AG04450 (cell line): ENCODE data around the gene DCDC2. TPM values are rescaled to one million over a fixed set of nuclear protein-coding genes. Genes with fewer than 3 reads are reported as not detected.

ENCODE experiments used
- CTCF ChIA-PET: fragments of 300-600, 350-600 bp; formaldehyde crosslinking; extraction: SDS; loops from one replicate; lab custom pipeline; 2022; ENCODE audit warnings: antibody characterized with exemption, inconsistent platforms; lab: Charles Lee
- POLR2A ChIA-PET: fragments of 350-600 bp; formaldehyde crosslinking; extraction: SDS; loops from one replicate; lab custom pipeline; 2021; ENCODE audit warnings: antibody characterized with exemption, inconsistent platforms; lab: Yijun Ruan, JAX
- DNase-seq: peaks from one replicate; pipeline ENCODE4 v3.0.0-alpha.2; 2011; ENCODE audit warnings: low read depth, low spot score
- H3K27ac ChIP-seq: one replicate; pipeline ENCODE4 v1.5.1; 2012; ENCODE audit warnings: low read depth, low read length, control low read depth
- H3K27me3 ChIP-seq: one replicate; pipeline ENCODE4 v1.6.0; 2012; ENCODE audit warnings: low read length; ENCODE audit not compliant: control insufficient read depth, insufficient read depth
- H3K4me3 ChIP-seq: 2 replicates; pipeline ENCODE4 v1.5.1; 2011; ENCODE audit warnings: mild to moderate bottlenecking, low read depth, low read length, control low read depth
- H3K9me3 ChIP-seq: 2 replicates; pipeline ENCODE4 v1.5.1; 2012; ENCODE audit warnings: low read length; ENCODE audit not compliant: control insufficient read depth, insufficient read depth
- polyA plus RNA-seq: library from polyadenylated mRNA; depleted of rRNA; stranded (reverse); fragments of >200 nt; gene quantifications from 2 replicates; pipeline ENCODE4 v1.2.3, GENCODE V29; 2011
- TF ChIP-seq, protein P1 (sequence below): IDR thresholded peaks from 2 replicates; pipeline ENCODE4 v1.5.1; 2011; ENCODE audit warnings: low read depth, low read length, control low read depth, inconsistent platforms

DCDC2 gene
- polyA plus RNA-seq, 1 experiment: 0.02 TPM

DNA sequence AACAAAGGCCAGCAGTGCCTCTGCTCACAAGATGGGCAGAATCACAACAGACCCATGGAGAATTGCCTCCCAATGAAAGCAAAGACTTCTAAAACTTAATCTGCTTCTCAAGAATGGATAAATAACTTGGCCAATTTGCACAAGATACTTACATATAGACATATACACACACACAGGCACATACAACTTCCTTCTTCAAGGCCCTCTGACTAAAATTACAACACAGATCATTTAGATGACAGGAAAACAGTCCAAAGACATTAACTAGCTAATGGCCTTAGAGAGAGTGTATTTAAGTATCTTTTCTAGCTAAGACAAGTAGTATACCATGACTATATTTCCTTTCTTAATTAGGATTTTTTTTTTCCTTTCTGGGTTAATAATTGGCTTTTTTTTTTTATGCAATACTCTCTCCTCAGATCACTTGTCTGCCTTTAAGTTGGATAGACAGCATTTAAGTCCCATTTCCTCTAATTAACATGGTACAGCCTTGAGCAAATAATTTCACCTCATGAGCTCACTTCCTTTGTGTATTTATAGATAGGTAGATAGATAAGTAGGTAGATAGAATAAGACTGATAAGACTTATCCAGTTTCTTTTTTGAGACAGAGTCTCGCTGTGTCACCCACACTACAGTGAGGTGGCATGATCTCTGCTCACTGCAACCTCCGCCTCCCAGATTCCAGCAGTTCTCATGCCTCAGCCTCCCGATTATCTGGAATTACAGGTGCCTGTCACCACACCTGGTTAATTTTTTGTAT lies 161.8 kb downstream of the DCDC2 start:
- TF ChIP-seq, protein P1, sequence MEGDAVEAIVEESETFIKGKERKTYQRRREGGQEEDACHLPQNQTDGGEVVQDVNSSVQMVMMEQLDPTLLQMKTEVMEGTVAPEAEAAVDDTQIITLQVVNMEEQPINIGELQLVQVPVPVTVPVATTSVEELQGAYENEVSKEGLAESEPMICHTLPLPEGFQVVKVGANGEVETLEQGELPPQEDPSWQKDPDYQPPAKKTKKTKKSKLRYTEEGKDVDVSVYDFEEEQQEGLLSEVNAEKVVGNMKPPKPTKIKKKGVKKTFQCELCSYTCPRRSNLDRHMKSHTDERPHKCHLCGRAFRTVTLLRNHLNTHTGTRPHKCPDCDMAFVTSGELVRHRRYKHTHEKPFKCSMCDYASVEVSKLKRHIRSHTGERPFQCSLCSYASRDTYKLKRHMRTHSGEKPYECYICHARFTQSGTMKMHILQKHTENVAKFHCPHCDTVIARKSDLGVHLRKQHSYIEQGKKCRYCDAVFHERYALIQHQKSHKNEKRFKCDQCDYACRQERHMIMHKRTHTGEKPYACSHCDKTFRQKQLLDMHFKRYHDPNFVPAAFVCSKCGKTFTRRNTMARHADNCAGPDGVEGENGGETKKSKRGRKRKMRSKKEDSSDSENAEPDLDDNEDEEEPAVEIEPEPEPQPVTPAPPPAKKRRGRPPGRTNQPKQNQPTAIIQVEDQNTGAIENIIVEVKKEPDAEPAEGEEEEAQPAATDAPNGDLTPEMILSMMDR: no peak
- no peak for DNase-seq
- Histone ChIP-seq H3K9me3 (no peaks in the 10 kb centered on the region), H3K27me3 (no peaks in the 10 kb centered on the region), H3K27ac (no peak overlapping the region), H3K4me3 (no peak overlapping the region)
- ChIA-PET POLR2A (no interaction called here), CTCF (no interaction called here)

DNA sequence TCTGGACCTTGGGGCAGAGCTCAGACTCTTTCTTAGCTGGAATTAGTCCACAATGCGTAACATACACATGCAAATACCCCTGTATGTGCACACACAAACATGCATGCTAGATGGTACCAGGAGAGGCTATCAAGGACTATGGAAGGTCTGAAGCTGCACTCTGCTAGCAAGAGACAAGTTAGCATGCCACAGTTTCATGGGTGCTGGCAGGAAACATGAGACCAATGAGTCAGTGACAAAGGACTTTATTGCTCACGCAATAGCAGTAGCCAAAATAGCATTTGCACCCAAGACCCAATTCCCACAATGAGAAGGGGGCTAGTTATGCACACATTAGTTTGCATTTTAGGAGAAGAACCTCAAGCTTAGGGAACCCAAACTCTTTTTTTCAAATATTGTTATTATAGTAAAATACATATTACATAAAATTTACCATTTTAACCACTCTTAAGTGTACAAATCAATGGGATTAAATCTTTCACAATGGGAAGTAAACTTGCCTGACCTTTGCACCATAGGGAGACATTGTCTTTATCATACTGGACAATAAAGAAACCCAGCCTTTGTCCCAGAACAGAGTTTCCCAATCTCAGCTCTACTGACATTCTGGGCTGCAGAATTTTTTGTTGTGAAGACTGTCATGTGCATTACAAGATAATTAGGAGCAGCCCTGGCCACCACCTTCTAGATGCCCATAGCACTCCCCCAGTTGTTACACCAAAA lies 162.7 kb downstream of the DCDC2 start:
- CTCF ChIA-PET: no interaction called here

DNA sequence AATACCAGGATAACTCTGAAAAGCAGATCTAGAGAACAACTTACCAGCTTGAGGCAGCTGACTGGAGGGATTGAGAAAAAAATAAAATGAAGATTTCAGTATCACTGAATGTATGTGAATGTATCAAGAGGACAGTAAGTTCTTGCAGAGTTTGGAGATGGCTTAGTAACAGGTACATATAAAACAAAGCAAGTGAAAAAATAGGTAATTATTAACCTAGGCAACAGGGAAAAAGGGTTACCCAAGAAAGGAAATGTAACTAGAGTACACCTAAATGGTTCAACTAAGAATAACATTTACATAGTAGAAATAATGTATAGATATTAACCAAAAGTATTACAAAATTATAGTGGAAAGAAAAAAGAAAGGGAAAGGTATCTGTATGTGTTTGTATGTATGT lies 164.5 kb downstream of the DCDC2 start:
- TF ChIP-seq, protein P1: no peak
- no peak for DNase-seq
- H3K27me3 ChIP-seq: no peaks in the 10 kb centered on the region
- H3K9me3 ChIP-seq: no peaks in the 10 kb centered on the region
- no peak overlapping the region for H3K4me3 ChIP-seq
- ChIA-PET POLR2A (no interaction called here), CTCF (no interaction called here)
- no peak overlapping the region for H3K27ac ChIP-seq

More for the DNA sequence above, 162.7 kb downstream of the DCDC2 start:
- H3K9me3 ChIP-seq: no peaks in the 10 kb centered on the region
- POLR2A ChIA-PET: no interaction called here
- TF ChIP-seq, protein P1: no peak
- H3K27me3 ChIP-seq: no peaks in the 10 kb centered on the region
- no peak overlapping the region for H3K4me3 ChIP-seq
- H3K27ac ChIP-seq: no peak overlapping the region
- no peak for DNase-seq

DNA sequence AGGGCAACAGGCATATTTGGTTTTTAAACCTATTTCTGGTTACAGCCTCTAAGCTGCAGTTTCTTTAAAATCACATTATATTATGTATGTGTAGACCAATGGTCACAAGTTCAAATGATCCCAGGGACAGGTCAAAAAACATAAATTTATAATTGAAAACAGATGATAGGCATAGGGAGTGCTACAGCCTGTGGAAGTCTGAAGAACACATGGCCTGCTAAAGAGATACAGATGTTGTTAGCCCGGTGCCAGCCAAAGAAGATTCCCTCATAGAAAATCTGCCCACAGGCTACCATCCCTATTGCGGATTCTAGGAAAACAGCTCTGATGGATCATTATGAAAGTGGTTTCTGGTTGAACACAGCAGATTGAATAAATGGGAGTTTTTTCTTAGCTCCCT lies 166.5 kb downstream of the DCDC2 start:
- ChIA-PET POLR2A (no interaction called here), CTCF (no interaction called here)
- H3K4me3 ChIP-seq: no peak overlapping the region
- no peaks in the 10 kb centered on the region for H3K9me3 ChIP-seq
- TF ChIP-seq, protein P1: no peak
- H3K27ac ChIP-seq: no peak overlapping the region
- H3K27me3 ChIP-seq: no peaks in the 10 kb centered on the region
- DNase-seq: no peak

DNA sequence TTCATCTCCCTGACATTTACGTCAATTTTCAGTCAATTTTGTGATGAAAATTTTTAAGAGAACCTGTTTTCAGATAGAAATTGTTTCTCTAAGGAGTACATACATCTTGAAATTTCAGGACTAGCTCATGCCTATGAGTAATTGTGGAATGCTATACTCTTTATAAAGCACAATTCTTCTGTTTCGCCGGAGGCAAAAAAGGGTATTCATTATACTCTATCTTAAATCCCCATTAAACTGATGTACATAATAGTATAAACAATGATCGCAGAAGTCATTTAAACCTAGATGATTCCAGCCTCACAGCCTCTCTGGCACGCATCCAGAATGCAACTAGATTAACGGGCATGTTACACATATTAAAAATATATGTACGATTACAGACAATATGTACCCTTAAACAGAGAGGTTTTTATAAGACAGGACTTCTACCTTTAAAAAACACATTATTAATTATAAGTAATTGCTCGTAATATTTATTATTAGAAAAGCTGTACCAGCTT lies 169.2 kb downstream of the DCDC2 start:
- Histone ChIP-seq H3K27me3 (no peaks in the 10 kb centered on the region), H3K27ac (no peak overlapping the region), H3K4me3 (no peak overlapping the region), H3K9me3 (no peaks in the 10 kb centered on the region)
- TF ChIP-seq, protein P1: no peak
- ChIA-PET CTCF (no interaction called here), POLR2A (no interaction called here)
- DNase-seq: no peak
